GM18870 (cell line): ENCODE measurements around the gene TCF7L2.

Experiments
- ATAC-seq: cut with Tn5 transposase; IDR thresholded peaks from one replicate; pipeline ENCODE4 v1.9.1; 2021; ENCODE audit warnings: moderate library complexity; ENCODE audit not compliant: unreplicated experiment

The TCF7L2 gene

GRCh38 chr10:112946649-112947048, 3.4 kb upstream of the TCF7L2 start:
- no peak for ATAC-seq

DNA sequence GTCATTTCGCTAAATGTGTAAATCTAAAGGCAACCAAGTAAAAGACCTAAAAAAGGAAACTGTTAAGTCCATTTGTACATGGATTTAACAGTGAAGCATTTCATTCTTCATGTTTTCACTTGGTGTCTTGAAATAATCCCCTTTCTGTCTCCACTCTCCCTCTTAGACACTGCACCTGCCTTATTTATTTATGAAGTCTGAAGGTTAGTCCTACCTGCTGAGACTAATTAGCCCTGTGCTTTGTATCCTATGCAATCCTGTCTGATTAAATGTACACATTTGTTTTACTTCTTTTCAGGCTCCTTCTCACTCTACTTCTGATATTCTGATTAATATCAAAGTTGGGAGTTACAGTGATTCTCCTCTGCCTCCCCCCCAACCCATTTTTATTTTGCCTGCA, 1.9 kb upstream of the TCF7L2 start:
- ATAC-seq = no peak

GRCh38 chr10:112949143-112949823, 764 bp upstream of the TCF7L2 start:
- no peak for ATAC-seq

DNA sequence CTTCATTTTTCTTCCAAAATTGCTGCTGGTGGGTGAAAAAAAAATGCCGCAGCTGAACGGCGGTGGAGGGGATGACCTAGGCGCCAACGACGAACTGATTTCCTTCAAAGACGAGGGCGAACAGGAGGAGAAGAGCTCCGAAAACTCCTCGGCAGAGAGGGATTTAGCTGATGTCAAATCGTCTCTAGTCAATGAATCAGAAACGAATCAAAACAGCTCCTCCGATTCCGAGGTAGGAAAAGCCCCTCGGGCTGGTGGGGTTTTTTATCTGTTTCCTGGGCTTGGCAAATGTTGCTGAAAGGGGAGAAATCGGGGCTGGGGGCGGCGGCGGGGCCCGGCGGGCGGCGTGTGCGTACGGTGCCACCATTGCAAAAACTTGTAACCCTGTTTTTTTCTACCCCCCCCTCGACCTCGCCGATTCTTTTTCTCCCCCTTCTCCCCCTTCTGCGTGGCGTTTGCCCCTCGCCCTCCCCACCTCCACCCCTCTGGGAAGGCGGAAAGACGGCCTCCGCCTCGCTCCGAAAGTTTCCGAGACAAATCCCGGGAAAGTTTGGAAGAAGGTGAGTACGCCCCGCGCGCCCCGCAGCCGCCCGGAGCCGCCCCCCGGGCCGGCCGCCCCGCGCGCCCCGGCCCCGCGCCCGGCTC, 789 bp downstream of the TCF7L2 start:
- no peak for ATAC-seq

DNA sequence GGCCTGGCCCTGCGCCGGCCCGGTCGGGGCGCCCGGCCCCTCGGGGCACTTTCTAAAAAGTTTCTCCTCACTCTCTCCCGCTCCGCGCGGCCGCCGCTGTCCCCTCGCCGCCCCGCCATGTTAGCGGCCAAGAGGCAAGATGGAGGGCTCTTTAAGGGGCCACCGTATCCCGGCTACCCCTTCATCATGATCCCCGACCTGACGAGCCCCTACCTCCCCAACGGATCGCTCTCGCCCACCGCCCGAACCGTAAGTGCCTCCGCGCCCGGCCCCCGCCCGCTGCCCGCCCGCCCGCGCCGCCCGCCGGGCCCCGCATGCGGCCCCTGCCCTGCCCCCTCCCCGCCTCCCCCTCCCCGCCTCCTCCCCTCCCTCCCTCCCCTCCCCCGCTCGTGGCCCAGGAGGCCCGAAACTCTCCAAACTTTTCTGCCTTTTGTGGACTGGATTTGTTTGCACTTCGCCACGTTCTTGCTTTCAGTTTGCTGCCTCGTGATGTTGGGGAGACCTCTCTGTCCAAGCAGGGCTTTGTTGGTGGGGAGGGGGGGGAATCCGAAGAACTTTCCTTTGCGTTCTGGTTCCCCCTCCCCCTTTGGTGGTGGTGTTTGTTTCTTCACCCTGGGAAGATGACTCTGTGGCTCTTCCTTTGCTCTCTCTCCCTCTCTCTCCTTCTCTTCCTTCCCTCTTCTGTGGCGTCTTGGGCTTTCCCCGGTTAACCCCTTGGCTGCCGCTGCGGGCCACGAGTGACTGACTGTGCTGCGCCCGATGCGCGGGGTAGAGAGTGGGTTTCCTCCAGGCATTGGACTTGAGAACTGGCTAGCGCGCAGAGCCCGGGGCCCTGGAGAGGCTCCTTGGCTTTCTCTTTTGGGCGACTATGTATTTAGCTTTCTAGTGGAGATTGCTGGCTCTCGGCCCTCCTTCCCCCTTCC, 1.6 kb downstream of the TCF7L2 start:
- ATAC-seq = no peak

GRCh38 chr10:112952282-112953173, 2.5 kb downstream of the TCF7L2 start:
- no peak for ATAC-seq

DNA sequence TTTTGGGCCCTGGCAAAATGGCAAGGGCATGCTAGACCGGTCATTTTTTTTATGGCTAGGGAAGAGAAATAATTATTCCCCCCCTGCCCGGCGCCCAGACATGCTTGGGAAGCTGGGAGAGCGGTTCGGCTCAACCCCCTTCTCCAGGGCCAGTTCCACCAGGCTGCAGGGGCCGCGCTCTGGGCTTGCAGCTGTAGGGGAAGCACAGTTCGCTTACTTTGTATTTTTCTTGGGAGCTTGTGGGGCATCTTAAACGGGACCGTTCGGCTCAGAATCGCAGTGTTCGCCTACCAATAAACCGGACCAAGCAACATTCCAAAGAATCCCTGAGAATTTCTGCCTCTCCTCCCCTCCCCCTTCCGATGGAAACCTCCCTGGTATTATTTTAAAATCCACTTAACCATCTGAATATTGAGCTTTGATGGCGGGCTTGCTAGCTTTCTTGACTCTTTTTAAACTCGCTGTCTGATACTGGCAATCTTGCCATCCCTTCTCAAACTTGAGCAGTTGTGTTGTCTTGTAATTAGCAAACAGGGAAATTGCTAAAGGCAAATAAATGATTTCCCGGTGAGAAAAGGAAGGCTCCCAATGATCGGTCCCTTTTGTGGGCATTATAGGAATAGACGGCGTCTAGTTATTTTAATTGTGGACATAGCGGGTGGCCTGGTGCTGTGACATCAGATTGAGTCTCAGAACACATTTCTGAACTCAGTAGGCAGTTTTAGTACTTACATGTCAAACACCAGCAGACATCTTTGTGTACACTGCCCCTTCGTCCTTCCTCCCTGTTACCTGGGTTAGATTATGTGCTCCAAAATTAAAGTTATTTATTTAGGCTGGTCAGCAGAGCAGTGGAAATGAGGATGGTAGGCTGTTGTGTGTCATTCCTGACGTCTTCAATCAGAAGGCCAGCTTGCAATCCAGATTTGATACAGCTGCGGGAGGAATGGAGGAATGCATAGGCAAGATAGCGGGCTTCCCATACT, 3.4 kb downstream of the TCF7L2 start:
- no peak for ATAC-seq

GRCh38 chr10:112954974-112955581, 5.0 kb downstream of the TCF7L2 start:
- ATAC-seq = no peak

GRCh38 chr10:112955582-112956421, 5.8 kb downstream of the TCF7L2 start:
- ATAC-seq = no peak

DNA sequence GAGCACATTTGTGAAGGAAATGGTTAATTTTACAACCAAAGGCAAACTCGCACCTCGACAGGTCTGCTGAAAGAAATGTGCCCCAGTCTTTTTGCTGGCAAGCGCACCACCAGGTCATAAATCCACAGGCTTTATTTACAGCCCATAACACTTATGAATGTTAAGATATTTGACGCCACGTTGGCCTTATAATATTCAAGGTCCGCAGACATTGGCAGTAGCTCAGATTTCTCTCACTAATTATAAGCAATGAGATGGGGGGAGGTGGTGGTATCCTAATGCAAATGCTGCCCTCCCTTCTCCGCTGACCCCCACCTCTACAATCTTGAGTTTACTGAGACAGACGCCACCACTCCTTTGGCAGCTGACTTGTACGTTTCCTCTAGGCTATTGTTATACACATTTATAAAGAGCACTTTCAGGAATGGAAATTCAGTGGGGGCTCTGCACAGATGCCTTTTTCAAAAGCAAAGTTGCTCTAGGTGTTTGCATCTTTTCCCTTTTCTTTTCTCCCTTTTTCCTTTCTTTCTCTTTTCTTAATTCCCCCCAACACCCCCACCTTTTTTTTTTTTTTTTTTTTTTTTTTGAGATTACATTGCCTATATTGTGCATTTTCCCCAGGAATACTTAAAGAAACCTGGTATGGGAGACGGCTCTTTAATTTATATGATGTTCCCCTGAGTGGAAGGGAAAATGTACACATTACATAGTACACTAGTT, 6.7 kb downstream of the TCF7L2 start:
- ATAC-seq = no peak

DNA sequence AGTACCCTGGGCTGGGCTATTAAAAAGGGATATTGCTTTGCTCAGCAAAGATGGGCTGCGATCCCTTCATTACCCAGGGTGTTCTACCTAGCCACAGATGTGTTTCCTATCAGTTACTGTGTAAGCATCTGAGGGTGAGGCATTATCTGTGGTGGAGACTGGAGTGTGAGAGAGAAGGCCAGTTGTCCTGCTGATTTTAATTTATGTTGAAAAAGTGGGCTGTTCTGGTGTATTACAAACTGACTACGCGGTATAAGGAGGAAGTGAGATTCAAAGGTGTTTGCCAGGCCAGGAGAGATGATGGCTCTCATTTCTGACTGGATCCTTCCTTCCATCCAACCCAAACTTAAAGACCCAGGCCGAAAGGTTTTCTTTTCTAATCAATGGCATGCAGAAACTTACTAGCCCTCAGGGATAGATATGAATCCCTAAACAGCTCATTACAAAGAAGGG, 7.6 kb downstream of the TCF7L2 start:
- ATAC-seq = no peak

- ATAC-seq = no peak
These were observed 8.4 kb downstream of the TCF7L2 start for GRCh38 chr10:112958275-112958995.

- ATAC-seq = no peak
These were observed 9.3 kb downstream of the TCF7L2 start for GRCh38 chr10:112959207-112959838.

GRCh38 chr10:112960151-112960681, 10.2 kb downstream of the TCF7L2 start:
- no peak for ATAC-seq

DNA sequence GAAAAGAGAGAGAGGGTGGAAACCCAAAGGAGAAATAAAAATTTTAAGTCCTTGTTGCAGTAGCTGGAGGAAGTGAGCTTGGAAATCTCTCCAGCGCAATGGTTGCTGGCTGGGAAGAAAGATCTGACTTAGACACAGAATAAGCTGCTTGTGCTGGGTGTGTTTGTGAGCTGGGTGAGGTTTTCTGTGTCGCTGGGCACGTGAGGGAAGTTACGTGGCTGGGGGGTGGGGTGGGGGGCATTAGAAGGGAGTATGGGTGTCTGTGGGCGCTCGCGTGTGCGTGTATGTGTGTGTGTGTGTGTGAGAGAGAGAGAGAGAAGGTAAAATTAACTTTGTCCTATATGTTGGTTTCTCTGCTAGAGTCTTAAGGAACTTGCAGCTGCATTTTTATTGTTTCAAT, 11.6 kb downstream of the TCF7L2 start:
- ATAC-seq = no peak

DNA sequence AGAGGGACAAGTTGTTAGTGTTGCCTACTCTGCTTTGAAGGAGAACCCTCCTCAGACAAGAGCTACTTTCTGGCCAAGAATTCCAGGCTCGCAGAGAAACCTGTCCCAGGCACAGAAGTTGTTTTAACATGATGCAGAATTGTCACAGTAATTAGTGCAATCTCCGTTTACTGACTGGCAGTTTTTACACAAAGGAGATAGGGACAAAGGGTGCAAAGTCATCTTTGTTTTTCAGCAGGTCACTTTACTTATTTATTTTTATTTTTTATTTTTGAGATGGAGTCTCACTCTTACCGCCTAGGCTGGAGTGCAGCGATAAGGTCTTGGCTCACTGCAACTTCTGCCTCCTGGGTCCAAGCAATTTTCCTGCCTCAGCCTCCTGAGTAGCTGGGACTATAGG, 12.3 kb downstream of the TCF7L2 start:
- ATAC-seq = no peak
